H1 (cell line): ENCODE measurements around the gene ULK3. TPM values are rescaled to one million over a fixed set of nuclear protein-coding genes. Genes with fewer than 3 reads are reported as not detected.

ENCODE experiments used
- CTBP2 ChIP-seq: IDR thresholded peaks from 2 replicates; pipeline ENCODE4 v1.7.0; 2011; ENCODE audit warnings: borderline replicate concordance, mild to moderate bottlenecking, moderate library complexity, mixed read lengths, low read length; ENCODE audit not compliant: insufficient read depth, insufficient read length
- PHF8 ChIP-seq: fragments of 200-600 bp; sonication (generic); conservative IDR thresholded peaks from 2 replicates; pipeline ENCODE4 v1.7.1; 2012; ENCODE audit warnings: low read depth, mild to moderate bottlenecking, inconsistent platforms, low read length, moderate library complexity
- polyA plus RNA-seq, 7 experiments: library from polyadenylated mRNA; depleted of rRNA in 3 of 7; stranded (reverse) in 5 of 7; unstranded in 2 of 7; fragments of >200 nt in 5 of 7; fragments of 200-250 nt in 2 of 7; gene quantifications; 1 replicate in 5 of 7; 2 replicates in 1 of 7; 4 replicates in 1 of 7; pipeline versions ENCODE4 v1.2.1 to v1.2.3, GENCODE V29; 2011 to 2013; ENCODE audit warnings: missing spikeins in 2 of 7, mixed read lengths in 2 of 7
- total RNA-seq: library from RNA; stranded (reverse); fragmentation: NEBNext Ultra II Directional; extraction: Animal tissue kit (Norgen Biotek cat#: 25700); gene quantifications from 2 replicates; pipeline ENCODE4 v1.2.1, GENCODE V29; 2021

Gene ULK3
- total and polyA plus RNA-seq, 2 of the 8 experiments (the other 6 are each of a cell fraction or from before 2014, with no cell fraction given), result 27.1 to 34.4 TPM

DNA sequence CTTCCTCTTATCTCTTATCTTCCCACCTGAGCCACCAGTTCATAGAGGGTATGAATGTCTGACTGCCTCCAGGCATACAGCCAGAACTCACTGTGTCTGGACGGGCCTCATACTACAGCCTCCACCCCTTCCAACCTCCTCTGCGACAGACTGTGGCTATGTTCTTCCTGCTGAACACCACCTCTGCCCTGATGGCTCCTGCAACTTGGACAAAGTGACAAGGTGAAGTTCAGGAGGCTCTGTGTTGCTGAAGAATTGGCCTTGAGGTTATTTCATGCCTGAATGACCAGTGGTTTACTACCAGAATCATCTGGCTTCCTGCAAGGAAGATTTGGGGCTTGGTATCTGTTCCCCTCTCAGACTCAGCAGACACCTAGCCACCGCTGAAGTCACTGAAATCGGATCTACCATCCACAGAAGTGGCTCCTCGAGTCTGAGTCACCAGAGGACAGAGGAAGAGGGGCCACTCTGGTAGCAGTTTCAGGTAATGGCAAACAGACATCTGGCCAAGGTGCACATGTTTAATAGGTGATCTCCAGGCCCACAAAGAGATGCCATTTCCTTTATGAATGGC, 14.2 kb upstream of the ULK3 start (continued):
- TF ChIP-seq PHF8 (no peak), CTBP2 (no peak)
